PC-9 (cell line): ENCODE results near the gene SMIM38. TPM values are rescaled to one million over a fixed set of nuclear protein-coding genes. Genes with fewer than 3 reads are reported as not detected.

Experiments used
- BruUV-seq: library from RNA; stranded (reverse); fragments of 400-500 nt; replicated peaks from 2 replicates; lab custom pipeline; 2021; lab: Mats Ljungman, UMichigan
- CTCF ChIA-PET: fragments of 300-600 bp; sonication (Branson Sonifier 250); formaldehyde crosslinking; loops from one replicate; lab custom pipeline; 2022; ENCODE audit warnings: antibody characterized with exemption; lab: Charles Lee
- POLR2A ChIA-PET: fragments of 300-600 bp; sonication (Branson Sonifier 250); formaldehyde crosslinking; loops from one replicate; lab custom pipeline; 2022; ENCODE audit warnings: antibody characterized with exemption; ENCODE audit not compliant: unreplicated experiment; lab: Charles Lee
- DNase-seq, 2 experiments: peaks; one replicate each; pipeline versions ENCODE4 v3.0.0 to v3.0.0-alpha.2; 2015 to 2022; ENCODE audit warnings: mixed read lengths in 1 of 2
- H2AFZ ChIP-seq: fragments of 200-600 bp; sonication (generic); 2 replicates; pipeline ENCODE4 v1.8.1; 2017; ENCODE audit warnings: antibody characterized with exemption
- H3F3A ChIP-seq: fragments of 200-600 bp; sonication (generic); 2 replicates; pipeline ENCODE4 v1.8.1; 2017; ENCODE audit warnings: antibody characterized with exemption, mild to moderate bottlenecking, low read depth; ENCODE audit not compliant: insufficient read depth
- H3K27ac ChIP-seq: fragments of 200-600 bp; sonication (generic); 2 replicates; pipeline ENCODE4 v1.6.1; 2016; ENCODE audit warnings: mixed run types
- H3K27me3 ChIP-seq: fragments of 200-600 bp; sonication (generic); 2 replicates; pipeline ENCODE4 v1.6.1; 2016; ENCODE audit warnings: low read depth, mixed run types; ENCODE audit not compliant: insufficient read depth
- H3K36me3 ChIP-seq: fragments of 200-600 bp; sonication (generic); 2 replicates; pipeline ENCODE4 v1.6.1; 2016; ENCODE audit warnings: low read depth, mixed run types
- H3K4me1 ChIP-seq: fragments of 200-600 bp; sonication (generic); replicated peaks from 2 replicates; pipeline ENCODE4 v1.6.1; 2016; ENCODE audit warnings: mixed run types; ENCODE audit not compliant: insufficient read depth
- H3K4me2 ChIP-seq: fragments of 200-600 bp; sonication (generic); 2 replicates; pipeline ENCODE4 v1.6.1; 2017; ENCODE audit warnings: mixed run types
- H3K4me3 ChIP-seq: fragments of 200-600 bp; sonication (generic); 2 replicates; pipeline ENCODE4 v1.6.1; 2016; ENCODE audit warnings: mixed run types
- H3K79me2 ChIP-seq: fragments of 200-600 bp; sonication (generic); 2 replicates; pipeline ENCODE4 v1.6.1; 2017; ENCODE audit warnings: low read depth, mixed run types
- H3K9me2 ChIP-seq: fragments of 200-600 bp; sonication (generic); 2 replicates; pipeline ENCODE4 v1.8.1; 2017; ENCODE audit warnings: mild to moderate bottlenecking; ENCODE audit not compliant: insufficient read depth
- H3K9me3 ChIP-seq: fragments of 200-600 bp; sonication (generic); 2 replicates; pipeline ENCODE4 v1.8.1; 2016; ENCODE audit warnings: low read depth; ENCODE audit not compliant: insufficient read depth
- H4K20me1 ChIP-seq: fragments of 200-600 bp; sonication (generic); 2 replicates; pipeline ENCODE4 v1.8.1; 2017; ENCODE audit not compliant: insufficient read depth
- CTCF ChIP-seq: fragments of 200-600 bp; sonication (generic); conservative IDR thresholded peaks from 2 replicates; pipeline ENCODE4 v1.6.1; 2017; ENCODE audit warnings: mixed run types, antibody characterized with exemption, mild to moderate bottlenecking, moderate library complexity
- EZH2 ChIP-seq: fragments of 200-600 bp; sonication (generic); IDR thresholded peaks from 2 replicates; pipeline ENCODE4 v1.8.0; 2017; ENCODE audit warnings: antibody characterized with exemption, low read depth
- intact Hi-C: fragments of 100-400 bp; cut with micrococcal nuclease; formaldehyde crosslinking; loops from one replicate; pipeline ENCODE4 v1.10.0; 2022; ENCODE audit not compliant: unreplicated experiment
- total RNA-seq: library from RNA; stranded (reverse); gene quantifications from 2 replicates; pipeline ENCODE4 v1.2.3, GENCODE V29; 2021

SMIM38 gene
- total RNA-seq, 1 experiment from 2014 or later = 0.26 TPM

GRCh38 chr11:69129647-69130046, 26.1 kb upstream of the SMIM38 start:
- Histone ChIP-seq H2AFZ (no peak overlapping the region), H3F3A (peaks cover 8% of the 10 kb centered on the region; the same call in 1 of the 2 replicates), H3K9me2 (no peaks in the 10 kb centered on the region), H3K4me2 (no peak overlapping the region), H3K4me1 (peaks cover 27% of the 10 kb centered on the region), H4K20me1 (no peaks in the 10 kb centered on the region), H3K4me3 (no peak overlapping the region), H3K36me3 (0 out of 2 replicates have a peak, but pooled peaks cover 6% of the 10 kb centered on the region), H3K27ac (no peak overlapping the region), H3K79me2 (no peaks in the 10 kb centered on the region), H3K27me3 (no peaks in the 10 kb centered on the region), H3K9me3 (peaks cover 16% of the 10 kb centered on the region)
- intact Hi-C loops = no loop called here
- no peak for TF ChIP-seq CTCF
- no peak for TF ChIP-seq EZH2
- POLR2A ChIA-PET = interaction anchor here (0.7 kb wide), 1 partner anchor 145 kb away, joined by 3 read pairs; no protein-coding TSS in a partner anchor
- BruUV-seq = no TSS peak
- no peak for DNase-seq
- CTCF ChIA-PET = no interaction called here

GRCh38 chr11:69130654-69131053, 25.1 kb upstream of the SMIM38 start:
- no TSS peak for BruUV-seq
- Histone ChIP-seq H4K20me1 (no peaks in the 10 kb centered on the region), H2AFZ (no peak overlapping the region), H3K9me2 (no peaks in the 10 kb centered on the region), H3K4me2 (no peak overlapping the region), H3K4me3 (no peak overlapping the region), H3K79me2 (no peaks in the 10 kb centered on the region), H3K27ac (no peak overlapping the region), H3K4me1 (peaks cover 18% of the 10 kb centered on the region), H3K27me3 (no peaks in the 10 kb centered on the region), H3F3A (no peaks in the 10 kb centered on the region; the same call in 1 of the 2 replicates), H3K9me3 (peaks cover 16% of the 10 kb centered on the region), H3K36me3 (0 out of 2 replicates have a peak, but pooled peaks cover 6% of the 10 kb centered on the region)
- DNase-seq = no peak
- no peak for TF ChIP-seq EZH2
- TF ChIP-seq CTCF = no peak
- POLR2A ChIA-PET = interaction anchor here (0.6 kb wide), 1 partner anchor 150 kb away, joined by 3 read pairs; no protein-coding TSS in a partner anchor
- intact Hi-C loops = no loop called here
- CTCF ChIA-PET = interaction anchor here (1.3 to 1.7 kb wide), 2 partner anchors 169 to 171 kb away, joined by 3 to 11 read pairs; no protein-coding TSS in a partner anchor

- TF ChIP-seq CTCF (no peak), EZH2 (no peak)
- intact Hi-C loops = no loop called here
- no TSS peak for BruUV-seq
- H3F3A ChIP-seq = no peaks in the 10 kb centered on the region; the same call in 1 of the 2 replicates
- H3K79me2 ChIP-seq = no peaks in the 10 kb centered on the region
- no peak overlapping the region for H3K4me3 ChIP-seq
- CTCF ChIA-PET = interaction anchor here (0.7 to 1.7 kb wide), 14 partner anchors 8 to 251 kb away, joined by 3 to 11 read pairs (median 4); partner anchors contain the start of gene MYEOV
- H3K9me3 ChIP-seq = peaks cover 16% of the 10 kb centered on the region
- POLR2A ChIA-PET = interaction anchor here (0.5 to 1.0 kb wide), 5 partner anchors 10 to 166 kb away, joined by 3 to 10 read pairs (median 4); no protein-coding TSS in a partner anchor
- H3K36me3 ChIP-seq = 0 out of 2 replicates have a peak, but pooled peaks cover 6% of the 10 kb centered on the region
- H3K4me2 ChIP-seq = peak overlapping the region; percentile 27; the same call in 1 of the 2 replicates
- H4K20me1 ChIP-seq = no peaks in the 10 kb centered on the region
- DNase-seq = no peak
- H2AFZ ChIP-seq = no peak overlapping the region
- no peak overlapping the region for H3K27ac ChIP-seq
- peaks cover 18% of the 10 kb centered on the region for H3K4me1 ChIP-seq
- no peaks in the 10 kb centered on the region for H3K9me2 ChIP-seq
- H3K27me3 ChIP-seq = no peaks in the 10 kb centered on the region
These were observed 24.6 kb upstream of the SMIM38 start for GRCh38 chr11:69131121-69131566.
